Measurements from ENCODE around the gene DNAJC1. TPM values are rescaled to one million over a fixed set of nuclear protein-coding genes. Genes with fewer than 3 reads are reported as not detected.
A peak's percentile ranks its signal among the peaks of the same experiment; 100 is the strongest.

Gene DNAJC1
- total RNA-seq, 1 experiment from 2014 or later: 12.9 TPM

DNA sequence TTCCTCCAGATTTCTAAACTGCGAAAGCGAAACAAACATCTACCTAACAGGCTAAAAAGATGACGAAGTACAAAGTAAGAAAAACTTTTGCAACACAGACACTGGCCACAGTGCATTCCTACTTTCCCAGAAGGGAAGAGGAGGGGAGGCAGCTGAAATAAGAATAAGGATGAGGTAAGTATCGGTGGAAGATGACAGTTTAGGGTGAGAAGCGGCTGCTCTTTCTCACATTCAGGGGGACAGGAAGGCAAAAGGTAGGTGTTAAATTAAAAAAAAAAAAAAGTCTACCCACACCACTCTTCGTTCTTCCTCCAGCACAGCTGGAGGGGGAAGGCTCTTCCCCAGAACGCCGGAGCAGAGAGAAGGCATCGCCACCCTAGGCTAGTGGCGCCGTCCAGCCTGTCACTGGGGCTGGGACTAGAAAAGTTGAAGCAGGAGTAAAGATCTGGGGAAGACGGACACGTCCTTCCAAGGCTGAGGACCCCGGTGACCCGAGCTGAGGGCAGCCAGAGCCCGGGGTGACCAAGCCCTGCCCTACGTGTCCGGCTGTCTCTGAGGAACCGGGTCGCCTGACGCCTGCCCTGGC, 846 bp downstream of the DNAJC1 start:
- no TSS peak for BruUV-seq (replicated peaks)
- no peak; the same call in none of the 2 replicates for ATAC-seq
- no peaks in the 10 kb centered on the region; the same call in 1 of the 2 replicates for H3K36me3 ChIP-seq (ENCODE audit: control insufficient read depth, insufficient read depth, low read length)
- in situ Hi-C loops (cut with HindIII; ENCODE audit: low pct_unique_long_range_greater_than_20kb, low sequenced_read_pairs): no loop called here
- POLR2A ChIA-PET: interaction anchor here (0.7 kb wide), 1 partner anchor 47 kb away, joined by 6 read pairs; no protein-coding TSS in a partner anchor
- intact Hi-C loops (cut with micrococcal nuclease; ENCODE audit: unreplicated experiment): loop anchor here (10.0 kb wide), 1 partner anchor 222 kb away; no protein-coding TSS in a partner anchor
- no peak for DNase-seq (ENCODE audit: low read depth, low spot score)
- H3K4me1 ChIP-seq (ENCODE audit: control insufficient read depth, insufficient read depth, low read length): peaks cover 6% of the 10 kb centered on the region; the same call in 1 of the 2 replicates
- no peaks in the 10 kb centered on the region for H3K27me3 ChIP-seq (ENCODE audit: control insufficient read depth, insufficient read depth, low read length)
- peak overlapping the region; percentile 63 for H3K27ac ChIP-seq (ENCODE audit: low read length)
- no peaks in the 10 kb centered on the region; the same call in 1 of the 2 replicates for H3K9me3 ChIP-seq (ENCODE audit: control insufficient read depth, insufficient read depth, low read depth, low read length)
- TF ChIP-seq, protein P1, sequence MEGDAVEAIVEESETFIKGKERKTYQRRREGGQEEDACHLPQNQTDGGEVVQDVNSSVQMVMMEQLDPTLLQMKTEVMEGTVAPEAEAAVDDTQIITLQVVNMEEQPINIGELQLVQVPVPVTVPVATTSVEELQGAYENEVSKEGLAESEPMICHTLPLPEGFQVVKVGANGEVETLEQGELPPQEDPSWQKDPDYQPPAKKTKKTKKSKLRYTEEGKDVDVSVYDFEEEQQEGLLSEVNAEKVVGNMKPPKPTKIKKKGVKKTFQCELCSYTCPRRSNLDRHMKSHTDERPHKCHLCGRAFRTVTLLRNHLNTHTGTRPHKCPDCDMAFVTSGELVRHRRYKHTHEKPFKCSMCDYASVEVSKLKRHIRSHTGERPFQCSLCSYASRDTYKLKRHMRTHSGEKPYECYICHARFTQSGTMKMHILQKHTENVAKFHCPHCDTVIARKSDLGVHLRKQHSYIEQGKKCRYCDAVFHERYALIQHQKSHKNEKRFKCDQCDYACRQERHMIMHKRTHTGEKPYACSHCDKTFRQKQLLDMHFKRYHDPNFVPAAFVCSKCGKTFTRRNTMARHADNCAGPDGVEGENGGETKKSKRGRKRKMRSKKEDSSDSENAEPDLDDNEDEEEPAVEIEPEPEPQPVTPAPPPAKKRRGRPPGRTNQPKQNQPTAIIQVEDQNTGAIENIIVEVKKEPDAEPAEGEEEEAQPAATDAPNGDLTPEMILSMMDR (IDR thresholded peaks at IDR 0.05): no peak
- no peak for TF ChIP-seq POLR2AphosphoS5 (IDR thresholded peaks at IDR 0.05; ENCODE audit: low read depth, low read length)
- TF ChIP-seq, protein P2, sequence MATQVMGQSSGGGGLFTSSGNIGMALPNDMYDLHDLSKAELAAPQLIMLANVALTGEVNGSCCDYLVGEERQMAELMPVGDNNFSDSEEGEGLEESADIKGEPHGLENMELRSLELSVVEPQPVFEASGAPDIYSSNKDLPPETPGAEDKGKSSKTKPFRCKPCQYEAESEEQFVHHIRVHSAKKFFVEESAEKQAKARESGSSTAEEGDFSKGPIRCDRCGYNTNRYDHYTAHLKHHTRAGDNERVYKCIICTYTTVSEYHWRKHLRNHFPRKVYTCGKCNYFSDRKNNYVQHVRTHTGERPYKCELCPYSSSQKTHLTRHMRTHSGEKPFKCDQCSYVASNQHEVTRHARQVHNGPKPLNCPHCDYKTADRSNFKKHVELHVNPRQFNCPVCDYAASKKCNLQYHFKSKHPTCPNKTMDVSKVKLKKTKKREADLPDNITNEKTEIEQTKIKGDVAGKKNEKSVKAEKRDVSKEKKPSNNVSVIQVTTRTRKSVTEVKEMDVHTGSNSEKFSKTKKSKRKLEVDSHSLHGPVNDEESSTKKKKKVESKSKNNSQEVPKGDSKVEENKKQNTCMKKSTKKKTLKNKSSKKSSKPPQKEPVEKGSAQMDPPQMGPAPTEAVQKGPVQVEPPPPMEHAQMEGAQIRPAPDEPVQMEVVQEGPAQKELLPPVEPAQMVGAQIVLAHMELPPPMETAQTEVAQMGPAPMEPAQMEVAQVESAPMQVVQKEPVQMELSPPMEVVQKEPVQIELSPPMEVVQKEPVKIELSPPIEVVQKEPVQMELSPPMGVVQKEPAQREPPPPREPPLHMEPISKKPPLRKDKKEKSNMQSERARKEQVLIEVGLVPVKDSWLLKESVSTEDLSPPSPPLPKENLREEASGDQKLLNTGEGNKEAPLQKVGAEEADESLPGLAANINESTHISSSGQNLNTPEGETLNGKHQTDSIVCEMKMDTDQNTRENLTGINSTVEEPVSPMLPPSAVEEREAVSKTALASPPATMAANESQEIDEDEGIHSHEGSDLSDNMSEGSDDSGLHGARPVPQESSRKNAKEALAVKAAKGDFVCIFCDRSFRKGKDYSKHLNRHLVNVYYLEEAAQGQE (IDR thresholded peaks at IDR 0.05; ENCODE audit: insufficient read depth in 1 of 2, low read depth in 2 of 2, low read length in 1 of 2): no peak
- no peak for TF ChIP-seq SIN3A (IDR thresholded peaks at IDR 0.05; ENCODE audit: borderline replicate concordance, insufficient read depth, low read depth, low read length)
- no peak for TF ChIP-seq TCF7L2 (IDR thresholded peaks at IDR 0.05; ENCODE audit: low read depth, low read length)
- CTCF ChIA-PET: no interaction called here
- peak overlapping the region; percentile 76 to 78 for H3K4me3 ChIP-seq (ENCODE audit: low read depth in 2 of 2, low read length in 2 of 2)

DNA sequence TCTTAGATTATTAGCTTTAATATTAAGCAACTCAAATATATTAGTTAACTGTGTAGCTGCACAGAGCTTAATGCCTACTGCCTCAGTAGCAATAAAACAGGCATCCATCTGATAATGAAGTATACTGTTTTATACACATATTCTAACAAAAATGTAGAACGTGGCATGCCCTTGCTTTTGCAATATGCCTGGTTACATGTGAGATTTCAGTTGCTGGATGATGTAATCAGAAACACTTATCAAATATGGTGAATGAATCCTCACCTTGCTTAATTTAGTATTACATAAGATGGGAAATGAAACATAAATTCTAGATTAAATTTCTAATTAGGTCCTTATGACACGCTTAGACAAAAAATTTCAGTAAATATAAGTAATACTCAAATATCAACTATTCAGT, 8.0 kb downstream of the DNAJC1 start:
- Histone ChIP-seq H3K27me3 (ENCODE audit: control insufficient read depth, insufficient read depth, low read length) (no peaks in the 10 kb centered on the region), H3K4me3 (ENCODE audit: low read depth in 2 of 2, low read length in 2 of 2) (no peak overlapping the region), H3K36me3 (ENCODE audit: control insufficient read depth, insufficient read depth, low read length) (no peaks in the 10 kb centered on the region), H3K27ac (ENCODE audit: low read length) (no peak overlapping the region), H3K9me3 (ENCODE audit: control insufficient read depth, insufficient read depth, low read depth, low read length) (no peaks in the 10 kb centered on the region), H3K4me1 (ENCODE audit: control insufficient read depth, insufficient read depth, low read length) (no peaks in the 10 kb centered on the region)
- no TSS peak for BruUV-seq (replicated peaks)
- ATAC-seq (no peak), DNase-seq (ENCODE audit: low read depth, low spot score) (no peak)
- intact Hi-C loops (cut with micrococcal nuclease; ENCODE audit: unreplicated experiment) (loop anchor here (10.0 kb wide), 1 partner anchor 1069 kb away; no protein-coding TSS in a partner anchor), in situ Hi-C loops (cut with HindIII; ENCODE audit: low pct_unique_long_range_greater_than_20kb, low sequenced_read_pairs) (no loop called here)
- CTCF ChIA-PET: no interaction called here
- no peak for TF ChIP-seq POLR2AphosphoS5 (IDR thresholded peaks at IDR 0.05; ENCODE audit: low read depth, low read length)
- TF ChIP-seq, protein P2 (IDR thresholded peaks at IDR 0.05; ENCODE audit: insufficient read depth in 1 of 2, low read depth in 2 of 2, low read length in 1 of 2): no peak
- TF ChIP-seq, protein P1 (IDR thresholded peaks at IDR 0.05): no peak
- no peak for TF ChIP-seq SIN3A (IDR thresholded peaks at IDR 0.05; ENCODE audit: borderline replicate concordance, insufficient read depth, low read depth, low read length)
- POLR2A ChIA-PET: no interaction called here

Measured in Panc1 (cell line).